Type B pancreatic cell (in vitro differentiated cells): ENCODE data around the gene RAB6A. TPM values are rescaled to one million over a fixed set of nuclear protein-coding genes. Genes with fewer than 3 reads are reported as not detected.
A peak's percentile ranks its signal among the peaks of the same experiment; 100 is the strongest.

Source experiments
- DNase-seq: peaks from one replicate; pipeline ENCODE4 v3.0.0; 2021; ENCODE audit warnings: mixed read lengths; ENCODE audit not compliant: unreplicated experiment; ENCODE audit errors: extremely low spot score
- H3K27ac Mint-ChIP-seq: 2 replicates; pipeline ENCODE4 v1.8.0; 2021; ENCODE audit warnings: mild to moderate bottlenecking, mixed read lengths
- H3K27me3 Mint-ChIP-seq: 2 replicates; pipeline ENCODE4 v1.8.0; 2021; ENCODE audit warnings: mixed read lengths
- H3K36me3 Mint-ChIP-seq: 2 replicates; pipeline ENCODE4 v1.8.0; 2021; ENCODE audit warnings: mixed read lengths
- H3K4me1 Mint-ChIP-seq: one replicate; pipeline ENCODE4 v1.8.0; 2021; ENCODE audit warnings: mixed read lengths; ENCODE audit not compliant: unreplicated experiment
- H3K4me3 Mint-ChIP-seq: 2 replicates; pipeline ENCODE4 v1.8.0; 2021; ENCODE audit warnings: mild to moderate bottlenecking, mixed read lengths
- H3K9me3 Mint-ChIP-seq: 2 replicates; pipeline ENCODE4 v1.8.0; 2021; ENCODE audit warnings: mixed read lengths
- CTCF ChIP-seq: fragments of 200-600 bp; sonication (generic); conservative IDR thresholded peaks from 2 replicates; pipeline ENCODE4 v1.5.0; 2021; ENCODE audit warnings: antibody characterized with exemption, mild to moderate bottlenecking
- total RNA-seq: library from RNA; stranded (reverse); gene quantifications from 2 replicates; pipeline ENCODE4 v1.2.1, GENCODE V29; 2021; ENCODE audit warnings: low replicate concordance

The RAB6A gene
- total RNA-seq, 1 donor from 2014 or later, result 86.7 TPM

GRCh38 chr11:73648571-73649046, 112.3 kb downstream of the RAB6A start:
- DNase-seq, result no peak
- no peak overlapping the region for H3K27ac Mint-ChIP-seq
- no peak for TF ChIP-seq CTCF
- peaks cover 19% of the 10 kb centered on the region for H3K27me3 Mint-ChIP-seq
- no peaks in the 10 kb centered on the region for H3K36me3 Mint-ChIP-seq
- peak overlapping the region; percentile 55 for H3K4me3 Mint-ChIP-seq
- H3K4me1 Mint-ChIP-seq, result peaks cover 51% of the 10 kb centered on the region
- H3K9me3 Mint-ChIP-seq, result no peaks in the 10 kb centered on the region

- Mint-ChIP-seq H3K27me3 (peaks cover 19% of the 10 kb centered on the region), H3K36me3 (no peaks in the 10 kb centered on the region), H3K27ac (no peak overlapping the region), H3K9me3 (no peaks in the 10 kb centered on the region), H3K4me3 (peak overlapping the region; percentile 55), H3K4me1 (peaks cover 46% of the 10 kb centered on the region)
- no peak for TF ChIP-seq CTCF
- no peak for DNase-seq
Observed at GRCh38 chr11:73648121-73648520, 112.8 kb downstream of the RAB6A start.

GRCh38 chr11:73647459-73648100, 113.3 kb downstream of the RAB6A start:
- Mint-ChIP-seq H3K4me3 (peak overlapping the region; percentile 74), H3K9me3 (no peaks in the 10 kb centered on the region), H3K4me1 (peaks cover 42% of the 10 kb centered on the region), H3K36me3 (no peaks in the 10 kb centered on the region), H3K27ac (peak overlapping the region; percentile 51), H3K27me3 (peaks cover 19% of the 10 kb centered on the region)
- TF ChIP-seq CTCF, result no peak
- peak; percentile 81 for DNase-seq

- no peak for DNase-seq
- Mint-ChIP-seq H3K27ac (no peak within 1 kb of the TSS), H3K36me3 (no peaks in the 10 kb centered on the region), H3K4me1 (peaks cover 30% of the 10 kb centered on the region), H3K27me3 (peaks cover 19% of the 10 kb centered on the region), H3K4me3 (peak within 1 kb of the TSS; percentile 74), H3K9me3 (no peaks in the 10 kb centered on the region)
- no peak for TF ChIP-seq CTCF
Observed at GRCh38 chr11:73645972-73646631, 114.8 kb downstream of the RAB6A start, which contains the start of gene PLEKHB1. Gene PLEKHB1 (plus strand): TSS chr11:73646581. CDS start chr11:73646609, 28 bp downstream.

GRCh38 chr11:73645121-73645969, 115.5 kb downstream of the RAB6A start:
- peaks cover 19% of the 10 kb centered on the region for H3K27me3 Mint-ChIP-seq
- no peak for TF ChIP-seq CTCF
- H3K36me3 Mint-ChIP-seq, result no peaks in the 10 kb centered on the region
- no peak for DNase-seq
- no peaks in the 10 kb centered on the region for H3K9me3 Mint-ChIP-seq
- peak overlapping the region; percentile 54 for H3K4me3 Mint-ChIP-seq
- no peak overlapping the region for H3K27ac Mint-ChIP-seq
- peaks cover 30% of the 10 kb centered on the region for H3K4me1 Mint-ChIP-seq
